Chondrocyte (in vitro differentiated cells): ENCODE results near the gene SHISA6. TPM values are rescaled to one million over a fixed set of nuclear protein-coding genes. Genes with fewer than 3 reads are reported as not detected.

Experiments used
- DNase-seq: peaks from one replicate; pipeline ENCODE4 v3.0.0; 2021; ENCODE audit warnings: mixed read lengths, low spot score
- H3K27ac Mint-ChIP-seq: one replicate; pipeline ENCODE4 v1.8.0; 2021; ENCODE audit warnings: mild to moderate bottlenecking, moderate library complexity, mixed read lengths; ENCODE audit not compliant: unreplicated experiment
- H3K27me3 Mint-ChIP-seq: 2 replicates; pipeline ENCODE4 v1.8.0; 2021; ENCODE audit warnings: low read depth, mixed read lengths
- H3K36me3 Mint-ChIP-seq: 2 replicates; pipeline ENCODE4 v1.8.0; 2021; ENCODE audit warnings: low read depth, mixed read lengths
- H3K4me1 Mint-ChIP-seq: 2 replicates; pipeline ENCODE4 v1.8.0; 2021; ENCODE audit warnings: low read depth, mild to moderate bottlenecking, mixed read lengths
- H3K4me3 Mint-ChIP-seq: one replicate; pipeline ENCODE4 v1.8.0; 2021; ENCODE audit warnings: mild to moderate bottlenecking, moderate library complexity, mixed read lengths; ENCODE audit not compliant: unreplicated experiment
- H3K9me3 Mint-ChIP-seq: 2 replicates; pipeline ENCODE4 v1.8.0; 2021; ENCODE audit warnings: low read depth, mixed read lengths
- CTCF ChIP-seq: fragments of 200-600 bp; sonication (generic); IDR thresholded peaks from 2 replicates; pipeline ENCODE4 v1.5.0; 2021; ENCODE audit warnings: antibody characterized with exemption, mild to moderate bottlenecking, moderate library complexity
- total RNA-seq: library from RNA; stranded (reverse); gene quantifications from 3 replicates; pipeline ENCODE4 v1.2.1, GENCODE V29; 2021

Gene SHISA6
- total RNA-seq, 1 donor from 2014 or later, result not detected

- H3K27ac Mint-ChIP-seq, result no peak overlapping the region
- H3K36me3 Mint-ChIP-seq, result no peaks in the 10 kb centered on the region
- peaks cover 3% of the 10 kb centered on the region for H3K27me3 Mint-ChIP-seq
- TF ChIP-seq CTCF, result no peak
- no peak overlapping the region for H3K4me3 Mint-ChIP-seq
- no peak for DNase-seq
- no peaks in the 10 kb centered on the region for H3K4me1 Mint-ChIP-seq
- H3K9me3 Mint-ChIP-seq, result peaks cover 29% of the 10 kb centered on the region
Measured at GRCh38 chr17:11212792-11213191, 28.2 kb upstream of the SHISA6 start.

GRCh38 chr17:11216976-11217375, 24.0 kb upstream of the SHISA6 start:
- Mint-ChIP-seq H3K36me3 (no peaks in the 10 kb centered on the region), H3K27ac (no peak overlapping the region), H3K27me3 (peaks cover 3% of the 10 kb centered on the region), H3K9me3 (peaks cover 7% of the 10 kb centered on the region), H3K4me1 (no peaks in the 10 kb centered on the region), H3K4me3 (no peak overlapping the region)
- no peak for TF ChIP-seq CTCF
- DNase-seq, result no peak

- no peak for DNase-seq
- TF ChIP-seq CTCF, result no peak
- no peaks in the 10 kb centered on the region for H3K4me1 Mint-ChIP-seq
- H3K27me3 Mint-ChIP-seq, result peaks cover 1% of the 10 kb centered on the region
- peaks cover 3% of the 10 kb centered on the region for H3K9me3 Mint-ChIP-seq
- no peak overlapping the region for H3K4me3 Mint-ChIP-seq
- H3K36me3 Mint-ChIP-seq, result no peaks in the 10 kb centered on the region
- H3K27ac Mint-ChIP-seq, result no peak overlapping the region
Measured at GRCh38 chr17:11221196-11221595, 19.8 kb upstream of the SHISA6 start.

- Mint-ChIP-seq H3K36me3 (no peaks in the 10 kb centered on the region), H3K4me3 (no peak overlapping the region), H3K27ac (no peak overlapping the region), H3K9me3 (peaks cover 3% of the 10 kb centered on the region), H3K4me1 (no peaks in the 10 kb centered on the region), H3K27me3 (peaks cover 1% of the 10 kb centered on the region)
- no peak for DNase-seq
- TF ChIP-seq CTCF, result no peak
Measured at GRCh38 chr17:11221721-11222120, 19.3 kb upstream of the SHISA6 start.

GRCh38 chr17:11238705-11239104, 2.3 kb upstream of the SHISA6 start:
- Mint-ChIP-seq H3K27me3 (peaks cover 43% of the 10 kb centered on the region), H3K9me3 (peaks cover under 1% of the 10 kb centered on the region), H3K4me1 (no peaks in the 10 kb centered on the region), H3K27ac (no peak overlapping the region), H3K36me3 (no peaks in the 10 kb centered on the region), H3K4me3 (no peak overlapping the region)
- no peak for DNase-seq
- TF ChIP-seq CTCF, result no peak
